Kasumi-1 (cell line): ENCODE measurements around the gene IPPK.

Source experiments
- DNase-seq, 2 experiments: peaks; one replicate each; lab custom pipeline; 2025; lab: John Stamatoyannopoulos, UW

Gene IPPK

GRCh38 chr9:92669890-92670708 lies at the start of gene IPPK:
Gene IPPK (minus strand): TSS chr9:92670131. CDS start chr9:92669988, 143 bp downstream.
- DNase-seq = peak; percentile 98 to 99

- no peak for DNase-seq
Observed at GRCh38 chr9:92719028-92719647, 49.2 kb upstream of the IPPK start.

- no peak for DNase-seq
Observed at GRCh38 chr9:92718086-92719001, 48.4 kb upstream of the IPPK start.

GRCh38 chr9:92717201-92718085 lies 47.5 kb upstream of the IPPK start:
- no peak for DNase-seq

GRCh38 chr9:92716557-92716956 lies 46.6 kb upstream of the IPPK start:
- DNase-seq = peak; percentile 10 to 22

- no peak for DNase-seq
Observed at GRCh38 chr9:92715488-92716231, 45.7 kb upstream of the IPPK start.

GRCh38 chr9:92714787-92715487 lies 45.0 kb upstream of the IPPK start:
- DNase-seq = no peak

GRCh38 chr9:92714016-92714415 lies 44.1 kb upstream of the IPPK start:
- no peak for DNase-seq

- DNase-seq = no peak
Observed at GRCh38 chr9:92713528-92713927, 43.6 kb upstream of the IPPK start.

GRCh38 chr9:92712767-92713166 lies 42.8 kb upstream of the IPPK start:
- no peak for DNase-seq

- no peak for DNase-seq
Observed at GRCh38 chr9:92711844-92712243, 41.9 kb upstream of the IPPK start.

- no peak for DNase-seq
Observed at GRCh38 chr9:92711146-92711545, 41.2 kb upstream of the IPPK start.

GRCh38 chr9:92710368-92710767 lies 40.4 kb upstream of the IPPK start:
- no peak for DNase-seq

- no peak for DNase-seq
Observed at GRCh38 chr9:92709954-92710353, 40.0 kb upstream of the IPPK start.

- no peak for DNase-seq
Observed at GRCh38 chr9:92709240-92709639, 39.3 kb upstream of the IPPK start.

GRCh38 chr9:92707530-92707929 lies 37.6 kb upstream of the IPPK start:
- no peak for DNase-seq

- DNase-seq = peak; percentile 35 to 37
Observed at GRCh38 chr9:92706218-92706940, 36.4 kb upstream of the IPPK start.

- no peak for DNase-seq
Observed at GRCh38 chr9:92704528-92704927, 34.6 kb upstream of the IPPK start.

GRCh38 chr9:92696619-92697018 lies 26.7 kb upstream of the IPPK start:
- no peak for DNase-seq
